Uterus (tissue), 2 donors: ENCODE measurements around the gene AP2A1.

ENCODE experiments used
- CTCF ChIP-seq, 4 experiments: fragments of 200-600 bp in 2 of 4; fragments of 450-650 bp in 2 of 4; sonication (generic) in 2 of 4; IDR thresholded peaks; one replicate each; pipeline ENCODE4 v1.5.1; 2016 to 2019; ENCODE audit warnings: antibody characterized with exemption in 4 of 4, mild to moderate bottlenecking in 2 of 4, moderate library complexity in 1 of 4
- POLR2A ChIP-seq, 2 donors: fragments of 450-650 bp; IDR thresholded peaks; one replicate each; pipeline ENCODE4 v1.6.1; 2016; ENCODE audit warnings: antibody characterized with exemption in 2 of 2, mild to moderate bottlenecking in 1 of 2, moderate library complexity in 1 of 2

- peak in 1 of 2 donors; percentile 29 for TF ChIP-seq POLR2A (IDR thresholded peaks at IDR 0.05)
- TF ChIP-seq CTCF (IDR thresholded peaks at IDR 0.05): peak in 1 of 4 experiments; percentile 10
Measured at GRCh38 chr19:49790866-49791265, 24.1 kb downstream of the AP2A1 start.
